Omental fat pad (tissue), 4 donors: ENCODE results near the gene C6orf89. TPM values are rescaled to one million over a fixed set of nuclear protein-coding genes. Genes with fewer than 3 reads are reported as not detected.

Experiments used
- ATAC-seq: fragments of 150-250 bp; one replicate; pipeline ENCODE4 v1.9.1; 2016; ENCODE audit warnings: mild to moderate bottlenecking, moderate library complexity; ENCODE audit not compliant: low FRiP score
- DNase-seq: peaks from one replicate; pipeline ENCODE4 v3.0.0-alpha.2; 2019; ENCODE audit warnings: low spot score
- CTCF ChIP-seq, 3 donors: fragments of 450-650 bp; IDR thresholded peaks; one replicate each; pipeline ENCODE4 v1.5.1; 2016 to 2017; ENCODE audit warnings: antibody characterized with exemption in 3 of 3, mild to moderate bottlenecking in 3 of 3, moderate library complexity in 2 of 3
- total RNA-seq, 4 donors: library from RNA; depleted of rRNA; stranded (reverse); fragments of >200 nt; gene quantifications; one replicate each; pipeline ENCODE4 v1.1.0, GENCODE V29; 2016

Gene C6orf89
- total RNA-seq, 4 donors from 2014 or later: 40.2 to 53.0 (median 46.0) TPM

GRCh38 chr6:36969240-36969691 is 83.5 kb downstream of the C6orf89 start:
- DNase-seq (no peak), ATAC-seq (no peak)
- no peak for TF ChIP-seq CTCF (IDR thresholded peaks at IDR 0.05)

- TF ChIP-seq CTCF (IDR thresholded peaks at IDR 0.05): no peak
- no peak for ATAC-seq
- DNase-seq: no peak
Measured at GRCh38 chr6:36969988-36970891, 84.5 kb downstream of the C6orf89 start.

GRCh38 chr6:36970892-36971842 is 85.4 kb downstream of the C6orf89 start:
- TF ChIP-seq CTCF (IDR thresholded peaks at IDR 0.05): no peak
- no peak for DNase-seq
- ATAC-seq: no peak

- no peak for TF ChIP-seq CTCF (IDR thresholded peaks at IDR 0.05)
- DNase-seq (no peak), ATAC-seq (no peak)
Measured at GRCh38 chr6:36971921-36972673, 86.3 kb downstream of the C6orf89 start.

GRCh38 chr6:36973190-36973589 is 87.4 kb downstream of the C6orf89 start:
- ATAC-seq (no peak), DNase-seq (no peak)
- TF ChIP-seq CTCF (IDR thresholded peaks at IDR 0.05): no peak

GRCh38 chr6:36973647-36974046 is 87.9 kb downstream of the C6orf89 start:
- ATAC-seq (no peak), DNase-seq (no peak)
- no peak for TF ChIP-seq CTCF (IDR thresholded peaks at IDR 0.05)
